H9 (cell line): ENCODE data around the gene BANP. TPM values are rescaled to one million over a fixed set of nuclear protein-coding genes. Genes with fewer than 3 reads are reported as not detected.
"Not testable (repeated sequence)": the region's sequence is repeated elsewhere in the genome, so short reads cannot be mapped to it uniquely, and the experiment has no call there.

Experiments used
- DNase-seq: peaks from one replicate; pipeline ENCODE4 v3.0.0-alpha.2; 2017
- H2AFZ ChIP-seq: one replicate; pipeline ENCODE4 v1.6.1; 2013; ENCODE audit warnings: mild to moderate bottlenecking, low read length, control low read depth, moderate library complexity
- H2AK5ac ChIP-seq: 2 replicates; pipeline ENCODE4 v1.6.1; 2013; ENCODE audit warnings: low read length, control low read depth, mixed read lengths; ENCODE audit not compliant: insufficient read length
- H2BK120ac ChIP-seq: one replicate; pipeline ENCODE4 v1.6.1; 2013; ENCODE audit warnings: low read depth, mild to moderate bottlenecking, low read length, control low read depth, inconsistent platforms; ENCODE audit not compliant: poor library complexity, severe bottlenecking
- H2BK12ac ChIP-seq: 2 replicates; pipeline ENCODE4 v1.6.1; 2013; ENCODE audit warnings: low read length, control low read depth, mixed read lengths, low read depth; ENCODE audit not compliant: insufficient read length
- H2BK15ac ChIP-seq: 2 replicates; pipeline ENCODE4 v1.6.1; 2013; ENCODE audit warnings: low read depth, low read length, control low read depth
- H2BK20ac ChIP-seq: one replicate; pipeline ENCODE4 v1.6.1; 2013; ENCODE audit warnings: low read depth, mild to moderate bottlenecking, low read length, control low read depth, inconsistent platforms; ENCODE audit not compliant: poor library complexity, severe bottlenecking
- H2BK5ac ChIP-seq: 2 replicates; pipeline ENCODE4 v1.6.1; 2013; ENCODE audit warnings: low read length, control low read depth, mixed read lengths; ENCODE audit not compliant: insufficient read length
- H3K14ac ChIP-seq: 2 replicates; pipeline ENCODE4 v1.6.1; 2013; ENCODE audit warnings: low read length, control low read depth; ENCODE audit not compliant: insufficient read depth
- H3K18ac ChIP-seq: 2 replicates; pipeline ENCODE4 v1.6.1; 2013; ENCODE audit warnings: low read depth, mild to moderate bottlenecking, mixed read lengths, low read length, control low read depth; ENCODE audit not compliant: insufficient read length
- H3K23ac ChIP-seq: 2 replicates; pipeline ENCODE4 v1.6.1; 2013; ENCODE audit warnings: low read length, control low read depth, mixed read lengths, low read depth; ENCODE audit not compliant: insufficient read length
- H3K23me2 ChIP-seq: 2 replicates; pipeline ENCODE4 v1.6.1; 2013; ENCODE audit warnings: low read depth, mild to moderate bottlenecking, mixed read lengths, low read length, control low read depth; ENCODE audit not compliant: insufficient read length, poor library complexity, severe bottlenecking
- H3K27ac ChIP-seq: 2 replicates; pipeline ENCODE4 v1.5.1; 2013; ENCODE audit warnings: low read length, control low read depth, mixed read lengths, low read depth; ENCODE audit not compliant: insufficient read length
- H3K27me3 ChIP-seq: 2 replicates; pipeline ENCODE4 v1.6.1; 2013; ENCODE audit warnings: low read length, control low read depth, inconsistent platforms; ENCODE audit not compliant: insufficient read depth
- H3K4ac ChIP-seq: 2 replicates; pipeline ENCODE4 v1.6.1; 2013; ENCODE audit warnings: low read depth, mild to moderate bottlenecking, control low read depth, inconsistent platforms, low read length, moderate library complexity
- H3K4me1 ChIP-seq: 2 replicates; pipeline ENCODE4 v1.6.1; 2013; ENCODE audit warnings: low read length, control low read depth, inconsistent platforms; ENCODE audit not compliant: insufficient read depth
- H3K4me2 ChIP-seq: 2 replicates; pipeline ENCODE4 v1.6.1; 2013; ENCODE audit warnings: low read length, control low read depth, mixed read lengths; ENCODE audit not compliant: insufficient read length, insufficient read depth
- H3K56ac ChIP-seq: 2 replicates; pipeline ENCODE4 v1.6.1; 2013; ENCODE audit warnings: low read depth, mild to moderate bottlenecking, mixed read lengths, low read length, control low read depth; ENCODE audit not compliant: insufficient read length
- H3K79me1 ChIP-seq: 2 replicates; pipeline ENCODE4 v1.6.1; 2013; ENCODE audit warnings: low read depth, mild to moderate bottlenecking, moderate library complexity, low read length, control low read depth, inconsistent platforms; ENCODE audit not compliant: insufficient read depth, poor library complexity, severe bottlenecking
- H3K79me2 ChIP-seq: 2 replicates; pipeline ENCODE4 v1.6.1; 2013; ENCODE audit warnings: low read length, control low read depth, inconsistent platforms; ENCODE audit not compliant: insufficient read depth
- H3K9ac ChIP-seq: 2 replicates; pipeline ENCODE4 v1.6.1; 2013; ENCODE audit warnings: low read length, control low read depth, mixed read lengths; ENCODE audit not compliant: insufficient read length; ENCODE audit errors: extremely low read depth
- H3K9me3 ChIP-seq: one replicate; pipeline ENCODE4 v1.6.1; 2013; ENCODE audit warnings: low read depth, low read length, inconsistent platforms; ENCODE audit not compliant: control insufficient read depth
- H3T11ph ChIP-seq: one replicate; pipeline ENCODE4 v1.6.1; 2013; ENCODE audit warnings: mild to moderate bottlenecking, low read length, control low read depth, inconsistent platforms
- H4K20me1 ChIP-seq: one replicate; pipeline ENCODE4 v1.6.1; 2013; ENCODE audit not compliant: control insufficient read depth, insufficient read length, insufficient read depth
- H4K5ac ChIP-seq: 2 replicates; pipeline ENCODE4 v1.6.1; 2013; ENCODE audit warnings: low read depth, mild to moderate bottlenecking, mixed read lengths, low read length, control low read depth; ENCODE audit not compliant: insufficient read length
- H4K8ac ChIP-seq: replicated peaks from 2 replicates; pipeline ENCODE4 v1.6.1; 2013; ENCODE audit warnings: low read length, control low read depth, mixed read lengths, low read depth; ENCODE audit not compliant: insufficient read length
- H4K91ac ChIP-seq: 2 replicates; pipeline ENCODE4 v1.6.1; 2013; ENCODE audit warnings: low read depth, mild to moderate bottlenecking, moderate library complexity, mixed read lengths, low read length, control low read depth; ENCODE audit not compliant: insufficient read length
- H3K27ac Mint-ChIP-seq, 3 experiments: 2 replicates in 2 of 3; 3 replicates in 1 of 3; pipeline ENCODE4 v1.8.0; 2020 to 2021; ENCODE audit warnings: mixed read lengths in 3 of 3, mild to moderate bottlenecking in 1 of 3, moderate library complexity in 1 of 3
- H3K27me3 Mint-ChIP-seq: 2 replicates; pipeline ENCODE4 v1.8.0; 2021; ENCODE audit warnings: low read depth, mild to moderate bottlenecking, moderate library complexity, mixed read lengths
- H3K36me3 Mint-ChIP-seq, 3 experiments: 2 replicates in 2 of 3; 3 replicates in 1 of 3; pipeline ENCODE4 v1.8.0; 2020 to 2021; ENCODE audit warnings: low read depth in 3 of 3, mixed read lengths in 3 of 3; ENCODE audit not compliant: insufficient read depth in 1 of 3
- H3K4me1 Mint-ChIP-seq, 2 experiments: 2 replicates each; pipeline ENCODE4 v1.8.0; 2020; ENCODE audit warnings: mixed read lengths in 2 of 2
- H3K4me3 Mint-ChIP-seq, 2 experiments: 2 replicates in 1 of 2; 3 replicates in 1 of 2; pipeline ENCODE4 v1.8.0; 2020 to 2021; ENCODE audit warnings: mild to moderate bottlenecking in 2 of 2, mixed read lengths in 2 of 2, moderate library complexity in 1 of 2
- H3K9me3 Mint-ChIP-seq, 2 experiments: 2 replicates in 1 of 2; 3 replicates in 1 of 2; pipeline ENCODE4 v1.8.0; 2020; ENCODE audit warnings: mild to moderate bottlenecking in 2 of 2, mixed read lengths in 2 of 2, moderate library complexity in 1 of 2
- WGBS: extraction: QIAGEN DNeasy Blood & Tissue Kit; methylation state at CpG from one replicate; pipeline ENCODE4 v1.1.7; 2013; ENCODE audit warnings: missing lambda C conversion rate, low lambda C conversion rate, mixed read lengths; ENCODE audit not compliant: insufficient read length; ENCODE audit errors: extremely low coverage; 5-methylcytosine and 5-hydroxymethylcytosine counted together
- total RNA-seq: library from RNA; stranded (reverse); gene quantifications from 2 replicates; pipeline ENCODE4 v1.2.1, GENCODE V29; 2021

The BANP gene
- total RNA-seq, 1 experiment from 2014 or later: 24.9 TPM

- not testable (repeated sequence) for H3K27ac ChIP-seq
Observed at GRCh38 chr16:88025828-88026555, 74.8 kb downstream of the BANP start.

More at GRCh38 chr16:88025828-88026555, 74.8 kb downstream of the BANP start:
- H2BK20ac ChIP-seq, H3K56ac ChIP-seq, H3K27me3 ChIP-seq, H3K9me3 ChIP-seq, H3K4me3 Mint-ChIP-seq, H3K79me2 ChIP-seq, H3K4me2 ChIP-seq, H2BK15ac ChIP-seq, DNase-seq, H4K8ac ChIP-seq, H4K91ac ChIP-seq, H3K4me1 ChIP-seq, H3K4ac ChIP-seq, H3T11ph ChIP-seq, H2BK120ac ChIP-seq, H3K23ac ChIP-seq, H3K9me3 Mint-ChIP-seq, H3K9ac ChIP-seq, H3K27me3 Mint-ChIP-seq, H2AFZ ChIP-seq, H2BK5ac ChIP-seq, H3K14ac ChIP-seq, H3K18ac ChIP-seq, H4K20me1 ChIP-seq, H3K79me1 ChIP-seq, H2BK12ac ChIP-seq, H3K23me2 ChIP-seq, H4K5ac ChIP-seq, H2AK5ac ChIP-seq: not testable (repeated sequence)
- peaks cover 10 to 26% (median 21%) of the 10 kb centered on the region in 3 experiments for H3K36me3 Mint-ChIP-seq
- no CpG with 5 or more reads among the region's 24 CpGs for WGBS
- peak overlapping the region; percentile 17 to 92 (median 88); a peak in 4 of 7 replicates for H3K27ac Mint-ChIP-seq
- peaks cover 32 to 48% of the 10 kb centered on the region in 2 experiments for H3K4me1 Mint-ChIP-seq
